ENCODE results near the gene TSPAN18. TPM values are rescaled to one million over a fixed set of nuclear protein-coding genes. Genes with fewer than 3 reads are reported as not detected.
A peak's percentile ranks its signal among the peaks of the same experiment; 100 is the strongest.

The TSPAN18 gene
- total RNA-seq, 4 donors from 2014 or later = 31.1 to 74.6 (median 34.7) TPM

DNA sequence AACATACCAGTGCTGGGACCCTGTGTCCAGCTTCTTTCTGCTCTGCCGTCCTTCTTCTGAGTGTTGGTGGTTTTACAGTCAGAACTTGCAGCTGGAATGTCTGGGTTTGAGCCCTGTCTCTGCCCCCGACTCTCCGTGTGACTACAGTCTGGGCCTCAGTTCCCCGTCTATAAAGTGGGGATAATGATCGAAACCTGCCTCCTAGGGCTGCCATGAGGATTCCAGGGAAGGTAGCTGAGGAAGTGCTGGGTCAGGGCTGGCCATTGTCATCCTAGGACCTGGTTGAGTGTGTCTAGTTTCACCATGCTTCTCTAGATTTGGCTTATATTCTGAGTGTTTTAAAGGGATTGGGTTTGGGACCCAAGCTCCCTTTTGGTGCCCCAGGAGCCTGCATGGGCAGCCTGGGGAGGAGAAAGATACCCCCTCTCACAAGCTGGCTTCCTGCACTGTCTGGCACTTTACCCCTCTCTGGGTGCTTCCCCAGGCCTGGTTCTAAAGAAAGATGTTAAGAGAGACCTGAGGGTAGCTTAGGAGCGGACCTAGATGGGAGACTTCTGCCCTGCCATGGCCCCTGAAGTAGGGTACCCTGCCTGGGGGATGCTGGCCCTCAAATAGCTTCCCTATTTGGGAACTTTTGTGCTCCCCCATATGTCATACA, 49.9 kb downstream of the TSPAN18 start:
- Histone ChIP-seq H3K4me1 (peaks cover 14 to 90% (median 25%) of the 10 kb centered on the region in 3 donors), H3K36me3 (no peaks in the 10 kb centered on the region), H3K4me3 (no peak overlapping the region), H3K9me3 (no peaks in the 10 kb centered on the region), H3K27me3 (no peaks in the 10 kb centered on the region), H3K27ac (peak overlapping the region in 3 of 4 donors; percentile 67 to 83 (median 81))
- 53 to 100% methylated on average over 2 to 4 of the region's 6 CpGs for WGBS, 2 donors (ENCODE audit: low coverage in 1 of 2)
- no peak for ATAC-seq
- TF ChIP-seq POLR2A (IDR thresholded peaks at IDR 0.05) (no peak), POLR2AphosphoS5 (IDR thresholded peaks at IDR 0.05) (no peak)

- H3K4me1 ChIP-seq = peaks cover 14 to 93% (median 25%) of the 10 kb centered on the region in 3 donors
- TF ChIP-seq, protein P1, sequence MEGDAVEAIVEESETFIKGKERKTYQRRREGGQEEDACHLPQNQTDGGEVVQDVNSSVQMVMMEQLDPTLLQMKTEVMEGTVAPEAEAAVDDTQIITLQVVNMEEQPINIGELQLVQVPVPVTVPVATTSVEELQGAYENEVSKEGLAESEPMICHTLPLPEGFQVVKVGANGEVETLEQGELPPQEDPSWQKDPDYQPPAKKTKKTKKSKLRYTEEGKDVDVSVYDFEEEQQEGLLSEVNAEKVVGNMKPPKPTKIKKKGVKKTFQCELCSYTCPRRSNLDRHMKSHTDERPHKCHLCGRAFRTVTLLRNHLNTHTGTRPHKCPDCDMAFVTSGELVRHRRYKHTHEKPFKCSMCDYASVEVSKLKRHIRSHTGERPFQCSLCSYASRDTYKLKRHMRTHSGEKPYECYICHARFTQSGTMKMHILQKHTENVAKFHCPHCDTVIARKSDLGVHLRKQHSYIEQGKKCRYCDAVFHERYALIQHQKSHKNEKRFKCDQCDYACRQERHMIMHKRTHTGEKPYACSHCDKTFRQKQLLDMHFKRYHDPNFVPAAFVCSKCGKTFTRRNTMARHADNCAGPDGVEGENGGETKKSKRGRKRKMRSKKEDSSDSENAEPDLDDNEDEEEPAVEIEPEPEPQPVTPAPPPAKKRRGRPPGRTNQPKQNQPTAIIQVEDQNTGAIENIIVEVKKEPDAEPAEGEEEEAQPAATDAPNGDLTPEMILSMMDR (IDR thresholded peaks at IDR 0.05) = no peak
- no peak for TF ChIP-seq EP300 (IDR thresholded peaks at IDR 0.05)
- TF ChIP-seq POLR2AphosphoS5 (IDR thresholded peaks at IDR 0.05) = no peak
- no peak for TF ChIP-seq POLR2A (IDR thresholded peaks at IDR 0.05)
- peak overlapping the region in 3 of 4 donors; percentile 67 to 83 (median 81) for H3K27ac ChIP-seq
- WGBS, 2 donors (ENCODE audit: low coverage in 1 of 2) = 31% methylated on average over 2 to 5 of the region's 6 CpGs
- no peaks in the 10 kb centered on the region for H3K27me3 ChIP-seq
- no peaks in the 10 kb centered on the region for H3K36me3 ChIP-seq
- no peak overlapping the region for H3K4me3 ChIP-seq
- H3K9me3 ChIP-seq = no peaks in the 10 kb centered on the region
- no peak for ATAC-seq
Measured at GRCh38 chr11:44777209-44778194, 50.7 kb downstream of the TSPAN18 start.

DNA sequence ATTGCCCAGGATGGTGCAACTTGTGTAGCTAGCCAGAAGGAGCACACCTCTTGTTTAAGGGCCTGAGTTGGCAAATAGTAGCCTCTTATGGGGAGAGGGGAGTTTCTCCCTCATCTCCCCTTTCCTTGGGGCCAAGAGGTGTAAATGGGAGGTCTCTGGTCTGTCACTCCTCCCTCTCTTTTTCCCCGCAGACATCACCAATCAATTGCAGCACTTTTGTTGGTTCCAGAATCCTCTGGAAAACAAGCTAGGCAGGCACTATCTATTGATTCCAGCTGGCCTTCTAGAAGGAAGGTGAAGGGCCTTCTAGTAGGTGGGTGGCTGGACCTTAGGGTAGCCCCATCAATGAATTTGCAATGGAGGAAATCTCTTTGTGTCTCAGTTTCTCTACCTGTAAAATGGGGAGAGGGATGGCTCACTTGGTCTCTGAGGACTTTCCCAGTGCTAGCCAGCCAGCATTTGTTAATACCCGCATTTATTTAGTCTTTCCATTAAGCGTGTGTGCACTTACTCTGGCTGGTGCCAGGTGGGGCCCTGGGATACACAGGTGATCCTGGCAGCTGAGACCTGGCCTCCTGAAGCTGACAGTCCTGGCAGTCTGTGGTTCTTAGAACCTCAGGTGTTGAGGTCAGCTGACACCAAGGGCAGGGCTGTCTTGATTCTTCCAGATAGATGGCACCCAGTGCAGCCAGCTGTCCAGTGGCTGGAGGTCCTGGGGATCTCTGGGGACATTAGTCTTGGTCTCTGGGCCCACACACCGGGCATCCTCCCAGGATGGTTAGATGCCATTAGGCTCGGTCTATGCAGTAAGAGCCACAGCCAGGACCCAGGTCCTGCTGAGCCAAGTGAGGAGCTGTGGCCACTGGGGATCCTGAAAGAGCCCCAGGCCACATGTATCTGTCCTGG, 51.7 kb downstream of the TSPAN18 start:
- no peak overlapping the region for H3K4me3 ChIP-seq
- no peak for TF ChIP-seq EP300 (IDR thresholded peaks at IDR 0.05)
- no peak for TF ChIP-seq POLR2AphosphoS5 (IDR thresholded peaks at IDR 0.05)
- TF ChIP-seq, protein P1 (IDR thresholded peaks at IDR 0.05) = no peak
- TF ChIP-seq POLR2A (IDR thresholded peaks at IDR 0.05) = no peak
- 80 to 92% methylated on average over 2 to 3 of the region's 5 CpGs for WGBS, 2 donors (ENCODE audit: low coverage in 1 of 2)
- peak overlapping the region in 3 of 4 donors; percentile 40 to 83 (median 81) for H3K27ac ChIP-seq
- no peaks in the 10 kb centered on the region for H3K36me3 ChIP-seq
- no peak for ATAC-seq
- no peaks in the 10 kb centered on the region for H3K27me3 ChIP-seq
- H3K9me3 ChIP-seq = no peaks in the 10 kb centered on the region
- H3K4me1 ChIP-seq = peaks cover 9 to 89% (median 24%) of the 10 kb centered on the region in 3 donors

GRCh38 chr11:44779736-44780520, 53.2 kb downstream of the TSPAN18 start:
- Histone ChIP-seq H3K4me3 (no peak overlapping the region), H3K9me3 (no peaks in the 10 kb centered on the region), H3K4me1 (peaks cover 0 to 89% (median 20%) of the 10 kb centered on the region in 3 donors), H3K27ac (peak overlapping the region in 2 of 4 donors; percentile 48 to 70), H3K27me3 (no peaks in the 10 kb centered on the region), H3K36me3 (no peaks in the 10 kb centered on the region)
- no peak for ATAC-seq
- WGBS, 2 donors (ENCODE audit: low coverage in 1 of 2) = 80 to 85% methylated on average over 9 to 10 of the region's 10 CpGs
- TF ChIP-seq, protein P1 (IDR thresholded peaks at IDR 0.05) = no peak
- TF ChIP-seq POLR2A (IDR thresholded peaks at IDR 0.05) (no peak), POLR2AphosphoS5 (IDR thresholded peaks at IDR 0.05) (no peak)

All from gastroesophageal sphincter (tissue), 4 donors.